Suprapubic skin (tissue), 4 donors: Measurements from ENCODE around the gene PRSS16. TPM values are rescaled to one million over a fixed set of nuclear protein-coding genes. Genes with fewer than 3 reads are reported as not detected.
A peak's percentile ranks its signal among the peaks of the same experiment; 100 is the strongest.
"Not testable (repeated sequence)": the region's sequence is repeated elsewhere in the genome, so short reads cannot be mapped to it uniquely, and the experiment has no call there.

Experiments used
- DNase-seq, 2 donors: peaks; one replicate each; pipeline ENCODE4 v3.0.0-alpha.2; 2019; ENCODE audit warnings: low spot score in 2 of 2
- H3K27ac ChIP-seq: fragments of 200-600 bp; sonication (generic); one replicate; pipeline ENCODE4 v1.5.1; 2019
- H3K27me3 ChIP-seq: fragments of 200-600 bp; sonication (generic); one replicate; pipeline ENCODE4 v1.5.1; 2019
- H3K36me3 ChIP-seq: fragments of 200-600 bp; sonication (generic); one replicate; pipeline ENCODE4 v1.5.1; 2019
- H3K4me1 ChIP-seq: fragments of 200-600 bp; sonication (generic); one replicate; pipeline ENCODE4 v1.5.1; 2019
- H3K4me3 ChIP-seq: fragments of 200-600 bp; sonication (generic); one replicate; pipeline ENCODE4 v1.5.1; 2019; ENCODE audit warnings: mild to moderate bottlenecking
- H3K9me3 ChIP-seq: fragments of 200-600 bp; sonication (generic); one replicate; pipeline ENCODE4 v1.5.1; 2019
- CTCF ChIP-seq, 2 donors: fragments of 200-600 bp in 1 of 2; fragments of 450-650 bp in 1 of 2; sonication (generic) in 1 of 2; IDR thresholded peaks; one replicate each; pipeline ENCODE4 v1.5.1; 2016 to 2019; ENCODE audit warnings: antibody characterized with exemption in 2 of 2, mild to moderate bottlenecking in 1 of 2, moderate library complexity in 1 of 2
- EP300 ChIP-seq: sonication (generic); formaldehyde crosslinking; IDR thresholded peaks from one replicate; pipeline ENCODE4 v1.6.1; 2017; ENCODE audit warnings: antibody characterized with exemption
- POLR2A ChIP-seq, 2 donors: fragments of 450-650 bp; IDR thresholded peaks; one replicate each; pipeline ENCODE4 v1.6.1; 2017; ENCODE audit warnings: antibody characterized with exemption in 2 of 2, mild to moderate bottlenecking in 2 of 2, moderate library complexity in 2 of 2
- POLR2AphosphoS5 ChIP-seq, 3 donors: sonication (generic); formaldehyde crosslinking; IDR thresholded peaks; one replicate each; pipeline ENCODE4 v1.6.1; 2017; ENCODE audit warnings: antibody characterized with exemption in 3 of 3
- WGBS: methylation state at CpG from one replicate; pipeline ENCODE4 v1.1.5; 2018; 5-methylcytosine and 5-hydroxymethylcytosine counted together
- total RNA-seq, 4 donors: library from RNA; depleted of rRNA; stranded (reverse); fragments of >200 nt; gene quantifications; one replicate each; pipeline ENCODE4 v1.1.0, GENCODE V29; 2016

Gene PRSS16
- total RNA-seq, 4 donors from 2014 or later: 7.7 to 17.1 (median 13.8) TPM

- Histone ChIP-seq H3K4me1 (peaks cover 18% of the 10 kb centered on the region), H3K9me3 (no peaks in the 10 kb centered on the region), H3K27ac (peak overlapping the region; percentile 43), H3K27me3 (peaks cover 66% of the 10 kb centered on the region), H3K4me3 (peak overlapping the region; percentile 62), H3K36me3 (no peaks in the 10 kb centered on the region)
- TF ChIP-seq POLR2A (IDR thresholded peaks at IDR 0.05): no peak
- no peak for TF ChIP-seq EP300
- peak in 1 of 2 donors; percentile 66 for DNase-seq
- WGBS: 6% methylated on average over 14 of the region's 46 CpGs
Observed at GRCh38 chr6:27251606-27252251, 4.2 kb downstream of the PRSS16 start.

GRCh38 chr6:27254566-27254965, 7.1 kb downstream of the PRSS16 start:
- Histone ChIP-seq H3K27me3 (peaks cover 60% of the 10 kb centered on the region), H3K4me1 (peaks cover 18% of the 10 kb centered on the region), H3K4me3 (no peak overlapping the region), H3K9me3 (no peaks in the 10 kb centered on the region), H3K36me3 (no peaks in the 10 kb centered on the region), H3K27ac (no peak overlapping the region)
- TF ChIP-seq CTCF (IDR thresholded peaks at IDR 0.05): no peak
- WGBS: 72% methylated on average over 3 of the region's 3 CpGs
- DNase-seq: no peak

- Histone ChIP-seq H3K27me3 (peaks cover 66% of the 10 kb centered on the region), H3K36me3 (no peaks in the 10 kb centered on the region), H3K27ac (no peak overlapping the region), H3K4me3 (no peak overlapping the region), H3K9me3 (no peaks in the 10 kb centered on the region), H3K4me1 (peaks cover 13% of the 10 kb centered on the region)
- 91% methylated on average over 1 of the region's 1 CpG for WGBS
- TF ChIP-seq CTCF (IDR thresholded peaks at IDR 0.05): no peak
- TF ChIP-seq POLR2AphosphoS5 (IDR thresholded peaks at IDR 0.05): no peak
- TF ChIP-seq EP300: no peak
- TF ChIP-seq POLR2A (IDR thresholded peaks at IDR 0.05): no peak
- DNase-seq: no peak
Observed at GRCh38 chr6:27255866-27256265, 8.4 kb downstream of the PRSS16 start.

GRCh38 chr6:27260369-27260768, 12.9 kb downstream of the PRSS16 start:
- 14% methylated on average over 21 of the region's 21 CpGs for WGBS
- no peak for DNase-seq
- H3K27me3 ChIP-seq: peaks cover 64% of the 10 kb centered on the region
- H3K9me3 ChIP-seq: no peaks in the 10 kb centered on the region
- no peak overlapping the region for H3K27ac ChIP-seq
- H3K4me1 ChIP-seq: no peaks in the 10 kb centered on the region
- H3K36me3 ChIP-seq: no peaks in the 10 kb centered on the region
- TF ChIP-seq POLR2AphosphoS5 (IDR thresholded peaks at IDR 0.05): no peak
- no peak for TF ChIP-seq POLR2A (IDR thresholded peaks at IDR 0.05)
- no peak for TF ChIP-seq EP300
- no peak for TF ChIP-seq CTCF (IDR thresholded peaks at IDR 0.05)
- no peak overlapping the region for H3K4me3 ChIP-seq

- H3K4me1 ChIP-seq: no peaks in the 10 kb centered on the region
- H3K27me3 ChIP-seq: peaks cover 68% of the 10 kb centered on the region
- H3K9me3 ChIP-seq: no peaks in the 10 kb centered on the region
- no peak for TF ChIP-seq EP300
- no peak for TF ChIP-seq POLR2A (IDR thresholded peaks at IDR 0.05)
- TF ChIP-seq POLR2AphosphoS5 (IDR thresholded peaks at IDR 0.05): no peak
- DNase-seq: no peak
- H3K4me3 ChIP-seq: no peak overlapping the region
- no peak overlapping the region for H3K27ac ChIP-seq
- 9% methylated on average over 30 of the region's 30 CpGs for WGBS
- H3K36me3 ChIP-seq: no peaks in the 10 kb centered on the region
Observed at GRCh38 chr6:27260836-27261375, 13.4 kb downstream of the PRSS16 start.

- Histone ChIP-seq H3K9me3 (no peaks in the 10 kb centered on the region), H3K36me3 (no peaks in the 10 kb centered on the region), H3K4me1 (no peaks in the 10 kb centered on the region), H3K4me3 (no peak overlapping the region), H3K27me3 (peaks cover 81% of the 10 kb centered on the region), H3K27ac (no peak overlapping the region)
- no peak for DNase-seq
- TF ChIP-seq CTCF (IDR thresholded peaks at IDR 0.05): no peak
- no peak for TF ChIP-seq EP300
- TF ChIP-seq POLR2A (IDR thresholded peaks at IDR 0.05): no peak
- no peak for TF ChIP-seq POLR2AphosphoS5 (IDR thresholded peaks at IDR 0.05)
- WGBS: 82% methylated on average over 8 of the region's 8 CpGs
Observed at GRCh38 chr6:27263886-27264285, 16.4 kb downstream of the PRSS16 start.

GRCh38 chr6:27267003-27267402, 19.5 kb downstream of the PRSS16 start:
- H3K36me3 ChIP-seq, H3K27ac ChIP-seq, DNase-seq, H3K4me1 ChIP-seq, H3K4me3 ChIP-seq, H3K9me3 ChIP-seq: not testable (repeated sequence)
- WGBS: 96% methylated on average over 3 of the region's 3 CpGs
- peaks cover 68% of the 10 kb centered on the region for H3K27me3 ChIP-seq
